HG02840 (cell line): Measurements from ENCODE around the gene GNAZ.

Source experiments
- ATAC-seq: cut with Tn5 transposase; IDR thresholded peaks from one replicate; pipeline ENCODE4 v1.9.1; 2021; ENCODE audit warnings: mild to moderate bottlenecking, moderate library complexity, moderate number of reproducible peaks; ENCODE audit not compliant: unreplicated experiment, low FRiP score

GNAZ gene

GRCh38 chr22:23116506-23117263 is 46.4 kb downstream of the GNAZ start:
- no peak for ATAC-seq

GRCh38 chr22:23117275-23117674 is 47.0 kb downstream of the GNAZ start:
- ATAC-seq: no peak

GRCh38 chr22:23117891-23118646 is 47.8 kb downstream of the GNAZ start:
- ATAC-seq: no peak

GRCh38 chr22:23118647-23119493 is 48.6 kb downstream of the GNAZ start:
- ATAC-seq: no peak

- no peak for ATAC-seq
Observed at GRCh38 chr22:23119494-23120414, 49.4 kb downstream of the GNAZ start.

GRCh38 chr22:23120415-23120899 is 50.1 kb downstream of the GNAZ start:
- no peak for ATAC-seq

- ATAC-seq: no peak
Observed at GRCh38 chr22:23121000-23121421, 50.7 kb downstream of the GNAZ start.

GRCh38 chr22:23121424-23121823 is 51.1 kb downstream of the GNAZ start:
- no peak for ATAC-seq

GRCh38 chr22:23122216-23122957 is 52.1 kb downstream of the GNAZ start:
- no peak for ATAC-seq

GRCh38 chr22:23122992-23123803 is 52.9 kb downstream of the GNAZ start:
- ATAC-seq: no peak

GRCh38 chr22:23123804-23124254 is 53.5 kb downstream of the GNAZ start:
- no peak for ATAC-seq

GRCh38 chr22:23124611-23125511 is 54.5 kb downstream of the GNAZ start:
- ATAC-seq: no peak

GRCh38 chr22:23125512-23126103 is 55.3 kb downstream of the GNAZ start:
- ATAC-seq: no peak

GRCh38 chr22:23126165-23127054 is 56.1 kb downstream of the GNAZ start:
- no peak for ATAC-seq

- no peak for ATAC-seq
Observed at GRCh38 chr22:23127055-23127756, 56.9 kb downstream of the GNAZ start.
